ENCODE data around the gene CHMP2A. TPM values are rescaled to one million over a fixed set of nuclear protein-coding genes. Genes with fewer than 3 reads are reported as not detected.

The CHMP2A gene
- total and polyA plus RNA-seq, 2 of the 8 experiments (the other 6 are each of a cell fraction or from before 2014, with no cell fraction given), result 70.0 to 132 TPM

DNA sequence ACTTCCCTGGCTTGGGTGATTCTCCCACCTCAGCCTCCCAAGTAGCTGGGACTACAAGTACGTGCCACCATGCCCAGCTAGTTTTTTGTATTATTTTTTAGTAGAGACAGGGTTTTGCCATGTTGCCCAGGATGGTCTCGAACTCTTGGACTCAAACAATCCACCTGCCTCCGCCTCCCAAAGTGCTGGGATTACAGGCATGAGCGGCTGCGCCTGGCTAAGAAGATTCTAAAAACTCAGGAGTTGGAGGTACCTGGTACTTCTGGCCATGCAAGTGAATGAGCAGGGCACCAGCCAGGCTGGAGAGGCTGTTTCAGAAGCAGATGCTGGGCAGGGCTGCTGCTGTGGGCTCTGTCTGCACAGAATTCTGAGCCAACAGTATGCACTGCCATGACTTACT lies 12.1 kb upstream of the CHMP2A start:
- H4K20me1 ChIP-seq (replicated peaks in 1 of 2; ENCODE audit: control insufficient read depth in 1 of 2, insufficient read depth in 2 of 2, low read length in 2 of 2), result peaks cover 0 to 2% of the 10 kb centered on the region in 2 experiments
- H3K79me2 ChIP-seq (ENCODE audit: control insufficient read depth in 1 of 2, insufficient read depth in 2 of 2, low read length in 2 of 2), result no peaks in the 10 kb centered on the region
- H2BK12ac ChIP-seq (ENCODE audit: low read depth, low read length), result no peak overlapping the region
- no peak overlapping the region for H2BK15ac ChIP-seq (ENCODE audit: low read length)
- H2BK5ac ChIP-seq (ENCODE audit: low read depth, low read length), result no peak overlapping the region
- WGBS, 2 experiments (ENCODE audit: extremely low coverage in 1 of 2, insufficient coverage in 1 of 2, insufficient read length in 1 of 2, insufficient replicate concordance in 2 of 2, low coverage in 1 of 2, low lambda C conversion rate in 2 of 2, missing lambda C conversion rate in 1 of 2), result 97% methylated on average over 5 of the region's 5 CpGs; no CpG with 5 or more reads in 1 of the 2 experiments
- H4K91ac ChIP-seq (replicated peaks; ENCODE audit: insufficient read length, low read length), result no peak overlapping the region
- peaks cover 10% of the 10 kb centered on the region; the same call in 1 of the 2 replicates for H3K23me2 ChIP-seq (ENCODE audit: low read depth, low read length)
- CTCF ChIA-PET (ENCODE audit: partially characterized antibody), result interaction anchor here (1.1 to 3.0 kb wide), 2 partner anchors 14 to 47 kb away, joined by 3 to 21 read pairs; partner anchors contain the start of gene ZBTB45
- DNase-seq (ENCODE audit: low read depth in 1 of 2, low spot score in 2 of 2) (no peak), FAIRE-seq (no peak)
- no peak overlapping the region for H4K5ac ChIP-seq (ENCODE audit: insufficient read length, low read depth, low read length)
- H3K18ac ChIP-seq (ENCODE audit: extremely low read depth, low read length), result no peak overlapping the region
- H3K27me3 ChIP-seq (replicated peaks in 1 of 4; ENCODE audit: control insufficient read depth in 3 of 4, extremely low read depth in 1 of 4, insufficient read depth in 3 of 4, low read length in 3 of 4), result peaks cover 0 to 8% (median 3%) of the 10 kb centered on the region in 4 experiments; a peak in 4 of 7 replicates
- no peak overlapping the region for H3K56ac ChIP-seq (replicated peaks; ENCODE audit: insufficient read length, low read depth, low read length)
- H3K79me1 ChIP-seq (ENCODE audit: low read depth, low read length), result no peaks in the 10 kb centered on the region; the same call in 1 of the 2 replicates
- peaks cover 0 to 19% (median 4%) of the 10 kb centered on the region in 4 experiments; a peak in 5 of 7 replicates for H3K4me1 ChIP-seq (replicated peaks in 1 of 4; ENCODE audit: control insufficient read depth in 3 of 4, insufficient read depth in 4 of 4, low read length in 3 of 4)
- no peak overlapping the region for H2BK120ac ChIP-seq (replicated peaks; ENCODE audit: low read depth, low read length)
- H3K4ac ChIP-seq (replicated peaks; ENCODE audit: insufficient read length, low read depth, low read length), result no peak overlapping the region
- no peak overlapping the region for H3K4me3 ChIP-seq (ENCODE audit: extremely low read depth in 1 of 4, insufficient read depth in 2 of 4, low read depth in 3 of 4, low read length in 4 of 4)
- H3K23ac ChIP-seq (ENCODE audit: insufficient read length), result no peak overlapping the region
- H3K9ac ChIP-seq (replicated peaks in 1 of 4; ENCODE audit: extremely low read depth in 1 of 4, low read depth in 3 of 4, low read length in 3 of 4), result no peak overlapping the region
- H2AFZ ChIP-seq (ENCODE audit: low read length), result no peak overlapping the region
- H3K9me3 ChIP-seq (ENCODE audit: insufficient read depth in 2 of 2, low read depth in 1 of 2, low read length in 1 of 2), result no peaks in the 10 kb centered on the region
- no peak overlapping the region for H2AK5ac ChIP-seq (ENCODE audit: low read depth, low read length)
- H3K14ac ChIP-seq (ENCODE audit: insufficient read length), result no peak overlapping the region
- POLR2A ChIA-PET (ENCODE audit: partially characterized antibody), result interaction anchor here (1.3 to 17.2 kb wide), 3 partner anchors 18 to 48 kb away, joined by 3 to 434 read pairs (median 188); partner anchors contain the start of genes CHMP2A, SLC27A5, TRIM28 and ZBTB45
- no peak overlapping the region for H4K8ac ChIP-seq (ENCODE audit: extremely low read depth, insufficient read depth, low read length)
- H3K4me2 ChIP-seq (ENCODE audit: insufficient read depth in 1 of 2, low read depth in 2 of 2, low read length in 2 of 2), result no peak overlapping the region
- no peak overlapping the region for H3K27ac ChIP-seq (ENCODE audit: low read depth, low read length)
- H3K36me3 ChIP-seq (ENCODE audit: control insufficient read depth in 2 of 4, insufficient read depth in 4 of 4, low read length in 3 of 4), result peaks cover 2 to 9% (median 7%) of the 10 kb centered on the region in 4 experiments; a peak in 3 of 8 replicates
- no peak overlapping the region for H2BK20ac ChIP-seq (ENCODE audit: low read length)
- TF ChIP-seq JUN (IDR thresholded peaks at IDR 0.05; ENCODE audit: low read depth, low read length) (no peak), PHF8 (conservative IDR thresholded peaks at IDR 0.05; ENCODE audit: low read depth, low read length) (no peak), MAFK (IDR thresholded peaks at IDR 0.05; ENCODE audit: low read depth, low read length) (no peak), TAF7 (optimal IDR thresholded peaks at IDR 0.05; ENCODE audit: borderline replicate concordance, low read depth, low read length) (no peak), CBX5 (IDR thresholded peaks at IDR 0.05; ENCODE audit: low read depth, low read length) (no peak), CREB1 (IDR thresholded peaks at IDR 0.05) (no peak), SIRT6 (IDR thresholded peaks at IDR 0.05; ENCODE audit: low read length) (no peak), BCL11A (IDR thresholded peaks at IDR 0.05; ENCODE audit: low read depth in 2 of 2, low read length in 2 of 2) (no peak), HDAC2 (IDR thresholded peaks at IDR 0.05; ENCODE audit: borderline replicate concordance in 1 of 2, low read depth in 2 of 2, low read length in 2 of 2) (no peak)
- TF ChIP-seq, protein P1, sequence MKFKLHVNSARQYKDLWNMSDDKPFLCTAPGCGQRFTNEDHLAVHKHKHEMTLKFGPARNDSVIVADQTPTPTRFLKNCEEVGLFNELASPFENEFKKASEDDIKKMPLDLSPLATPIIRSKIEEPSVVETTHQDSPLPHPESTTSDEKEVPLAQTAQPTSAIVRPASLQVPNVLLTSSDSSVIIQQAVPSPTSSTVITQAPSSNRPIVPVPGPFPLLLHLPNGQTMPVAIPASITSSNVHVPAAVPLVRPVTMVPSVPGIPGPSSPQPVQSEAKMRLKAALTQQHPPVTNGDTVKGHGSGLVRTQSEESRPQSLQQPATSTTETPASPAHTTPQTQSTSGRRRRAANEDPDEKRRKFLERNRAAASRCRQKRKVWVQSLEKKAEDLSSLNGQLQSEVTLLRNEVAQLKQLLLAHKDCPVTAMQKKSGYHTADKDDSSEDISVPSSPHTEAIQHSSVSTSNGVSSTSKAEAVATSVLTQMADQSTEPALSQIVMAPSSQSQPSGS (IDR thresholded peaks at IDR 0.05; ENCODE audit: low read length), result no peak
- TF ChIP-seq, protein P2, sequence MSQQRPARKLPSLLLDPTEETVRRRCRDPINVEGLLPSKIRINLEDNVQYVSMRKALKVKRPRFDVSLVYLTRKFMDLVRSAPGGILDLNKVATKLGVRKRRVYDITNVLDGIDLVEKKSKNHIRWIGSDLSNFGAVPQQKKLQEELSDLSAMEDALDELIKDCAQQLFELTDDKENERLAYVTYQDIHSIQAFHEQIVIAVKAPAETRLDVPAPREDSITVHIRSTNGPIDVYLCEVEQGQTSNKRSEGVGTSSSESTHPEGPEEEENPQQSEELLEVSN (IDR thresholded peaks at IDR 0.05), result no peak

Measured in H1 (cell line).